ENCODE data around the gene POLN.
"Not testable (repeated sequence)": the region's sequence is repeated elsewhere in the genome, so short reads cannot be mapped to it uniquely, and the experiment has no call there.

POLN gene

GRCh38 chr4:2042204-2042946 is 199.5 kb downstream of the POLN start:
- peak overlapping the region; percentile 78 for H3K4me3 Mint-ChIP-seq
- peaks cover 5% of the 10 kb centered on the region for H3K4me1 Mint-ChIP-seq
- DNase-seq (peak; percentile 42), ATAC-seq (peak; percentile 22)
- peaks cover 15% of the 10 kb centered on the region for H3K27me3 Mint-ChIP-seq
- no peak overlapping the region for H3K27ac Mint-ChIP-seq
- H3K9me3 Mint-ChIP-seq: no peaks in the 10 kb centered on the region
- no peaks in the 10 kb centered on the region for H3K36me3 Mint-ChIP-seq (ENCODE audit: low read depth)

- ATAC-seq (peak; percentile 82), DNase-seq (peak; percentile 92)
- Mint-ChIP-seq H3K9me3 (no peaks in the 10 kb centered on the region), H3K27ac (no peak overlapping the region), H3K4me1 (peaks cover 5% of the 10 kb centered on the region), H3K36me3 (ENCODE audit: low read depth) (no peaks in the 10 kb centered on the region), H3K4me3 (peak overlapping the region; percentile 78), H3K27me3 (peaks cover 17% of the 10 kb centered on the region)
Measured at GRCh38 chr4:2041239-2042130, 200.4 kb downstream of the POLN start.

- Mint-ChIP-seq H3K27ac (no peak overlapping the region), H3K36me3 (ENCODE audit: low read depth) (no peaks in the 10 kb centered on the region), H3K9me3 (no peaks in the 10 kb centered on the region), H3K4me1 (peaks cover 5% of the 10 kb centered on the region), H3K27me3 (peaks cover 24% of the 10 kb centered on the region), H3K4me3 (no peak overlapping the region)
- no peak for ATAC-seq
- DNase-seq: no peak
Measured at GRCh38 chr4:2040391-2041238, 201.3 kb downstream of the POLN start.

GRCh38 chr4:2036866-2037265 is 205.1 kb downstream of the POLN start:
- Mint-ChIP-seq H3K4me1 (peaks cover 5% of the 10 kb centered on the region), H3K36me3 (ENCODE audit: low read depth) (no peaks in the 10 kb centered on the region), H3K4me3 (no peak overlapping the region), H3K9me3 (no peaks in the 10 kb centered on the region), H3K27me3 (peaks cover 27% of the 10 kb centered on the region), H3K27ac (no peak overlapping the region)
- ATAC-seq: no peak
- no peak for DNase-seq

GRCh38 chr4:2036327-2036726 is 205.6 kb downstream of the POLN start:
- no peak for ATAC-seq
- peaks cover 25% of the 10 kb centered on the region for H3K27me3 Mint-ChIP-seq
- no peak overlapping the region for H3K4me3 Mint-ChIP-seq
- DNase-seq: no peak
- no peaks in the 10 kb centered on the region for H3K9me3 Mint-ChIP-seq
- H3K4me1 Mint-ChIP-seq: peaks cover 3% of the 10 kb centered on the region
- H3K36me3 Mint-ChIP-seq (ENCODE audit: low read depth): no peaks in the 10 kb centered on the region
- H3K27ac Mint-ChIP-seq: no peak overlapping the region

- DNase-seq; H3K4me3 Mint-ChIP-seq; ATAC-seq; H3K9me3 Mint-ChIP-seq; H3K36me3 Mint-ChIP-seq (ENCODE audit: low read depth); H3K4me1 Mint-ChIP-seq; H3K27ac Mint-ChIP-seq: not testable (repeated sequence)
- peaks cover 37% of the 10 kb centered on the region for H3K27me3 Mint-ChIP-seq
Measured at GRCh38 chr4:2031161-2031560, 210.8 kb downstream of the POLN start.

GRCh38 chr4:2027120-2027519 is 214.8 kb downstream of the POLN start:
- H3K27me3 Mint-ChIP-seq: peaks cover 40% of the 10 kb centered on the region
- H3K9me3 Mint-ChIP-seq; ATAC-seq; H3K4me1 Mint-ChIP-seq; H3K36me3 Mint-ChIP-seq (ENCODE audit: low read depth); DNase-seq; H3K4me3 Mint-ChIP-seq; H3K27ac Mint-ChIP-seq: not testable (repeated sequence)

- Mint-ChIP-seq H3K27me3 (peaks cover 46% of the 10 kb centered on the region), H3K36me3 (ENCODE audit: low read depth) (peaks cover 2% of the 10 kb centered on the region), H3K4me3 (no peak overlapping the region), H3K9me3 (peaks cover 6% of the 10 kb centered on the region), H3K4me1 (no peaks in the 10 kb centered on the region), H3K27ac (no peak overlapping the region)
- DNase-seq (no peak), ATAC-seq (no peak)
Measured at GRCh38 chr4:2025817-2026216, 216.1 kb downstream of the POLN start.

GRCh38 chr4:2024683-2025082 is 217.2 kb downstream of the POLN start:
- H3K4me1 Mint-ChIP-seq: no peaks in the 10 kb centered on the region
- no peak for DNase-seq
- H3K27me3 Mint-ChIP-seq: peaks cover 48% of the 10 kb centered on the region
- no peak for ATAC-seq
- no peak overlapping the region for H3K27ac Mint-ChIP-seq
- H3K36me3 Mint-ChIP-seq (ENCODE audit: low read depth): peaks cover 2% of the 10 kb centered on the region
- no peak overlapping the region for H3K4me3 Mint-ChIP-seq
- H3K9me3 Mint-ChIP-seq: peaks cover 6% of the 10 kb centered on the region

Data from activated naive CD8-positive, alpha-beta T cell treated with anti-CD3 and anti-CD28 coated beads, Interleukin-2, amount 50 U/mL, for 24 hours (primary cell).